ENCODE results near the gene WDFY2. TPM values are rescaled to one million over a fixed set of nuclear protein-coding genes. Genes with fewer than 3 reads are reported as not detected.
"Not testable (repeated sequence)": the region's sequence is repeated elsewhere in the genome, so short reads cannot be mapped to it uniquely, and the experiment has no call there.

WDFY2 gene
- total RNA-seq, result 10 to 100 TPM; 15.3 to 24.4 TPM
- 1 to 10 TPM; 2.5 to 7.2 TPM for polyA plus RNA-seq
- long read RNA-seq, donor 1, full-length matches to known transcripts, result 23 of 53 reads
- long read RNA-seq, donor 1, partial matches to known transcripts, result 9 of 53 reads
- long read RNA-seq, donor 1, other reads (novel, unspliced or antisense), result 21 of 53 reads
- long read RNA-seq, donor 2, full-length matches to known transcripts, result 4 of 30 reads
- long read RNA-seq, donor 2, partial matches to known transcripts, result 10 of 30 reads
- long read RNA-seq, donor 2, other reads (novel, unspliced or antisense), result 16 of 30 reads

- Histone ChIP-seq H3K27ac (ENCODE audit: low read depth in 1 of 2, low read length in 2 of 2) (peak within 1 kb of the TSS; percentile 49 to 76), H3K36me3 (ENCODE audit: control insufficient read depth in 1 of 2, insufficient read depth in 2 of 2, low read length in 1 of 2) (no peaks in the 10 kb centered on the region), H3K4me1 (ENCODE audit: control insufficient read depth in 1 of 2, insufficient read depth in 2 of 2, low read length in 2 of 2) (peaks cover 0 to 5% of the 10 kb centered on the region in 2 donors), H3K4me3 (ENCODE audit: low read length in 2 of 2) (peak within 1 kb of the TSS; percentile 38 to 95), H3K9me3 (ENCODE audit: control insufficient read depth, low read length) (no peaks in the 10 kb centered on the region), H3K27me3 (ENCODE audit: control insufficient read depth in 1 of 2, insufficient read depth in 2 of 2, low read length in 1 of 2) (no peaks in the 10 kb centered on the region)
- WGBS, 2 donors, result 0% methylated on average over 73 to 81 of the region's 81 CpGs
- ATAC-seq (ENCODE audit: low FRiP score) (peak; percentile 98), DNase-seq (peak; percentile 100)
- intact Hi-C loops (cut with DNase I), result loop anchor here (1.0 to 10.0 kb wide), 6 partner anchors 61 to 219 kb away; partner anchors contain the start of gene INTS6 (in 1 of the 2)
These were observed at the start of gene WDFY2 for GRCh38 chr13:51583875-51584730. Gene WDFY2, plus strand, starts transcription at chr13:51584462. Its CDS starts 226 bp downstream, at chr13:51584688.

- H3K9me3 ChIP-seq (ENCODE audit: control insufficient read depth, low read length), result no peaks in the 10 kb centered on the region
- intact Hi-C loops (cut with DNase I), result no loop called here
- no peaks in the 10 kb centered on the region for H3K36me3 ChIP-seq (ENCODE audit: control insufficient read depth in 1 of 2, insufficient read depth in 2 of 2, low read length in 1 of 2)
- WGBS, 2 donors, result 79 to 81% methylated on average over 9 of the region's 9 CpGs
- DNase-seq (no peak), ATAC-seq (ENCODE audit: low FRiP score) (no peak)
- no peaks in the 10 kb centered on the region for H3K27me3 ChIP-seq (ENCODE audit: control insufficient read depth in 1 of 2, insufficient read depth in 2 of 2, low read length in 1 of 2)
- no peak overlapping the region for H3K27ac ChIP-seq (ENCODE audit: low read depth in 1 of 2, low read length in 2 of 2)
- no peaks in the 10 kb centered on the region for H3K4me1 ChIP-seq (ENCODE audit: control insufficient read depth in 1 of 2, insufficient read depth in 2 of 2, low read length in 2 of 2)
- no peak overlapping the region for H3K4me3 ChIP-seq (ENCODE audit: low read length in 2 of 2)
These were observed 45.6 kb upstream of the WDFY2 start for GRCh38 chr13:51538591-51539179.

- no peaks in the 10 kb centered on the region for H3K4me1 ChIP-seq (ENCODE audit: control insufficient read depth in 1 of 2, insufficient read depth in 2 of 2, low read length in 2 of 2)
These were observed 44.4 kb upstream of the WDFY2 start for GRCh38 chr13:51539887-51540286.

GRCh38 chr13:51541037-51541436 is 43.2 kb upstream of the WDFY2 start:
- no peak for ATAC-seq (ENCODE audit: low FRiP score)
- Histone ChIP-seq H3K27ac (ENCODE audit: low read depth in 1 of 2, low read length in 2 of 2) (no peak overlapping the region), H3K27me3 (ENCODE audit: control insufficient read depth in 1 of 2, insufficient read depth in 2 of 2, low read length in 1 of 2) (no peaks in the 10 kb centered on the region), H3K4me1 (ENCODE audit: control insufficient read depth in 1 of 2, insufficient read depth in 2 of 2, low read length in 2 of 2) (no peaks in the 10 kb centered on the region), H3K9me3 (ENCODE audit: control insufficient read depth, low read length) (no peaks in the 10 kb centered on the region), H3K36me3 (ENCODE audit: control insufficient read depth in 1 of 2, insufficient read depth in 2 of 2, low read length in 1 of 2) (no peaks in the 10 kb centered on the region), H3K4me3 (ENCODE audit: low read length in 2 of 2) (no peak overlapping the region)
- 79 to 89% methylated on average over 3 of the region's 3 CpGs for WGBS, 2 donors
- no peak for DNase-seq
- intact Hi-C loops (cut with DNase I), result no loop called here

More at GRCh38 chr13:51539887-51540286, 44.4 kb upstream of the WDFY2 start:
- no peak overlapping the region for H3K27ac ChIP-seq (ENCODE audit: low read depth in 1 of 2, low read length in 2 of 2)
- WGBS, 2 donors, result 79 to 80% methylated on average over 2 of the region's 2 CpGs
- no peaks in the 10 kb centered on the region for H3K36me3 ChIP-seq (ENCODE audit: control insufficient read depth in 1 of 2, insufficient read depth in 2 of 2, low read length in 1 of 2)
- H3K27me3 ChIP-seq (ENCODE audit: control insufficient read depth in 1 of 2, insufficient read depth in 2 of 2, low read length in 1 of 2), result no peaks in the 10 kb centered on the region
- no peak for DNase-seq
- no peak overlapping the region for H3K4me3 ChIP-seq (ENCODE audit: low read length in 2 of 2)
- intact Hi-C loops (cut with DNase I), result no loop called here
- H3K9me3 ChIP-seq (ENCODE audit: control insufficient read depth, low read length), result no peaks in the 10 kb centered on the region
- ATAC-seq (ENCODE audit: low FRiP score), result peak; percentile 38

- Histone ChIP-seq H3K4me1 (ENCODE audit: control insufficient read depth in 1 of 2, insufficient read depth in 2 of 2, low read length in 2 of 2) (no peaks in the 10 kb centered on the region), H3K27ac (ENCODE audit: low read depth in 1 of 2, low read length in 2 of 2) (no peak overlapping the region), H3K9me3 (ENCODE audit: control insufficient read depth, low read length) (no peaks in the 10 kb centered on the region), H3K36me3 (ENCODE audit: control insufficient read depth in 1 of 2, insufficient read depth in 2 of 2, low read length in 1 of 2) (no peaks in the 10 kb centered on the region), H3K4me3 (ENCODE audit: low read length in 2 of 2) (no peak overlapping the region), H3K27me3 (ENCODE audit: control insufficient read depth in 1 of 2, insufficient read depth in 2 of 2, low read length in 1 of 2) (no peaks in the 10 kb centered on the region)
- DNase-seq, result no peak
- intact Hi-C loops (cut with DNase I), result no loop called here
- ATAC-seq (ENCODE audit: low FRiP score), result no peak
- WGBS, 2 donors, result 53 to 67% methylated on average over 6 of the region's 6 CpGs
These were observed 42.4 kb upstream of the WDFY2 start for GRCh38 chr13:51541809-51542258.

- intact Hi-C loops (cut with DNase I), result no loop called here
- 46 to 48% methylated on average over 9 of the region's 9 CpGs for WGBS, 2 donors
- DNase-seq (no peak), ATAC-seq (ENCODE audit: low FRiP score) (no peak)
- Histone ChIP-seq H3K4me1 (ENCODE audit: control insufficient read depth in 1 of 2, insufficient read depth in 2 of 2, low read length in 2 of 2) (no peaks in the 10 kb centered on the region), H3K36me3 (ENCODE audit: control insufficient read depth in 1 of 2, insufficient read depth in 2 of 2, low read length in 1 of 2) (no peaks in the 10 kb centered on the region), H3K27ac (ENCODE audit: low read depth in 1 of 2, low read length in 2 of 2) (no peak overlapping the region), H3K4me3 (ENCODE audit: low read length in 2 of 2) (no peak overlapping the region), H3K27me3 (ENCODE audit: control insufficient read depth in 1 of 2, insufficient read depth in 2 of 2, low read length in 1 of 2) (no peaks in the 10 kb centered on the region), H3K9me3 (ENCODE audit: control insufficient read depth, low read length) (no peaks in the 10 kb centered on the region)
These were observed 41.7 kb upstream of the WDFY2 start for GRCh38 chr13:51542346-51543242.

- DNase-seq; H3K27ac ChIP-seq (ENCODE audit: low read depth in 1 of 2, low read length in 2 of 2); H3K9me3 ChIP-seq (ENCODE audit: control insufficient read depth, low read length); ATAC-seq (ENCODE audit: low FRiP score); H3K4me3 ChIP-seq (ENCODE audit: low read length in 2 of 2); intact Hi-C loops (cut with DNase I); H3K27me3 ChIP-seq (ENCODE audit: control insufficient read depth in 1 of 2, insufficient read depth in 2 of 2, low read length in 1 of 2); H3K4me1 ChIP-seq (ENCODE audit: control insufficient read depth in 1 of 2, insufficient read depth in 2 of 2, low read length in 2 of 2); H3K36me3 ChIP-seq (ENCODE audit: control insufficient read depth in 1 of 2, insufficient read depth in 2 of 2, low read length in 1 of 2): not testable (repeated sequence)
- WGBS, 2 donors, result 85 to 88% methylated on average over 3 of the region's 3 CpGs
These were observed 38.8 kb upstream of the WDFY2 start for GRCh38 chr13:51545446-51545845.
